HCT116 (cell line): Measurements from ENCODE around the gene PPM1H.

Source experiments
- JUND ChIP-seq: IDR thresholded peaks from 2 replicates; pipeline ENCODE4 v1.6.1; 2012
- POLR2A ChIP-seq: IDR thresholded peaks from 2 replicates; pipeline ENCODE4 v1.7.0; 2011; ENCODE audit warnings: borderline replicate concordance; ENCODE audit not compliant: insufficient read depth, insufficient read length; ENCODE audit errors: extremely low read depth
- POLR2AphosphoS5 ChIP-seq: IDR thresholded peaks from 2 replicates; pipeline ENCODE4 v1.6.1; 2011; ENCODE audit warnings: mild to moderate bottlenecking, low read depth, low read length, moderate library complexity
- SIN3A ChIP-seq: IDR thresholded peaks from 2 replicates; pipeline ENCODE4 v1.6.1; 2012; ENCODE audit warnings: low read depth
- ZNF274 ChIP-seq: fragments of 200-500 bp; sonication (Bioruptor generic); IDR thresholded peaks from 2 replicates; pipeline ENCODE4 v1.6.1; 2014; ENCODE audit warnings: mild to moderate bottlenecking, low read depth, low read length, inconsistent platforms
- TF ChIP-seq, protein P1 (sequence below), 3 experiments: fragments of 200-600 bp in 1 of 3; sonication (generic) in 1 of 3; IDR thresholded peaks in 2 of 3; conservative IDR thresholded peaks in 1 of 3; 2 replicates each; pipeline ENCODE4 v1.5.1; 2012 to 2017; ENCODE audit warnings: low read depth in 2 of 3, low read length in 2 of 3, antibody characterized with exemption in 1 of 3, borderline replicate concordance in 1 of 3, control low read depth in 1 of 3, mild to moderate bottlenecking in 1 of 3, mixed read lengths in 1 of 3, mixed run types in 1 of 3, moderate library complexity in 1 of 3; ENCODE audit not compliant: insufficient read depth in 1 of 3
- TF ChIP-seq, protein P2 (sequence below): IDR thresholded peaks from 2 replicates; pipeline ENCODE4 v1.6.1; 2012
- TF ChIP-seq, protein P3 (sequence below): IDR thresholded peaks from 2 replicates; pipeline ENCODE4 v1.6.1; 2012

DNA sequence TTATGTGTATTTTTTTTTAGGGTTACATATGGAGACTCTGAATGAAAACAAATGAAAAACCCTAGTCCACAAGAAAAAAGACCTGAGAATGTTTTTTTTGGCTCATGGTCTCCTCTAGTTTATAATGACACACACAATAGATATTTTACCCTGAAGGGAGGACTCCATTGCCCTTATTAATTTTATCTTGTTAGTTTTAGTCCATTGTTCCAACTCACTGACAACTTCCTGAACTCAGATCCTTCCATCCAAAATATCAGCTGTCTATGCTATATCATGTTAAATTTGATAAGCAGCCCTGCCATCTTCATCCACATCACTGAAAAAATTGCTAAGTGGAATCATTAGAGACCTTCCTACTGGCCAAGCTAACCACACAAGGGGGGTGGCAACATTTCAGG lies 236.2 kb downstream of the PPM1H start:
- TF ChIP-seq JUND (no peak), POLR2A (no peak), POLR2AphosphoS5 (no peak), SIN3A (no peak), ZNF274 (no peak)
- TF ChIP-seq, protein P1, sequence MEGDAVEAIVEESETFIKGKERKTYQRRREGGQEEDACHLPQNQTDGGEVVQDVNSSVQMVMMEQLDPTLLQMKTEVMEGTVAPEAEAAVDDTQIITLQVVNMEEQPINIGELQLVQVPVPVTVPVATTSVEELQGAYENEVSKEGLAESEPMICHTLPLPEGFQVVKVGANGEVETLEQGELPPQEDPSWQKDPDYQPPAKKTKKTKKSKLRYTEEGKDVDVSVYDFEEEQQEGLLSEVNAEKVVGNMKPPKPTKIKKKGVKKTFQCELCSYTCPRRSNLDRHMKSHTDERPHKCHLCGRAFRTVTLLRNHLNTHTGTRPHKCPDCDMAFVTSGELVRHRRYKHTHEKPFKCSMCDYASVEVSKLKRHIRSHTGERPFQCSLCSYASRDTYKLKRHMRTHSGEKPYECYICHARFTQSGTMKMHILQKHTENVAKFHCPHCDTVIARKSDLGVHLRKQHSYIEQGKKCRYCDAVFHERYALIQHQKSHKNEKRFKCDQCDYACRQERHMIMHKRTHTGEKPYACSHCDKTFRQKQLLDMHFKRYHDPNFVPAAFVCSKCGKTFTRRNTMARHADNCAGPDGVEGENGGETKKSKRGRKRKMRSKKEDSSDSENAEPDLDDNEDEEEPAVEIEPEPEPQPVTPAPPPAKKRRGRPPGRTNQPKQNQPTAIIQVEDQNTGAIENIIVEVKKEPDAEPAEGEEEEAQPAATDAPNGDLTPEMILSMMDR (IDR thresholded peaks at IDR 0.05 in 2 of 3, conservative IDR thresholded peaks at IDR 0.05 in 1 of 3; ENCODE audit: borderline replicate concordance in 1 of 3, insufficient read depth in 1 of 3, low read depth in 2 of 3, low read length in 2 of 3) = no peak
- TF ChIP-seq, protein P2, sequence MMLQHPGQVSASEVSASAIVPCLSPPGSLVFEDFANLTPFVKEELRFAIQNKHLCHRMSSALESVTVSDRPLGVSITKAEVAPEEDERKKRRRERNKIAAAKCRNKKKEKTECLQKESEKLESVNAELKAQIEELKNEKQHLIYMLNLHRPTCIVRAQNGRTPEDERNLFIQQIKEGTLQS = no peak
- TF ChIP-seq, protein P3, sequence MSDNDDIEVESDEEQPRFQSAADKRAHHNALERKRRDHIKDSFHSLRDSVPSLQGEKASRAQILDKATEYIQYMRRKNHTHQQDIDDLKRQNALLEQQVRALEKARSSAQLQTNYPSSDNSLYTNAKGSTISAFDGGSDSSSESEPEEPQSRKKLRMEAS = no peak
